WERI-Rb-1 (cell line): Measurements from ENCODE around the gene ANXA10.

ENCODE experiments used
- DNase-seq: peaks from one replicate; pipeline ENCODE4 v3.0.0-alpha.2; 2020
- H3K27ac ChIP-seq: fragments of 250-450 bp; sonication (Bioruptor Pico); 2 replicates; pipeline ENCODE4 v1.5.1; 2020; ENCODE audit warnings: mild to moderate bottlenecking, moderate library complexity
- H3K27me3 ChIP-seq: fragments of 250-450 bp; sonication (Bioruptor Pico); 2 replicates; pipeline ENCODE4 v1.5.1; 2021; ENCODE audit warnings: mild to moderate bottlenecking, low read depth, moderate library complexity; ENCODE audit not compliant: insufficient read depth, severe bottlenecking
- H3K36me3 ChIP-seq: fragments of 250-450 bp; sonication (Bioruptor Pico); 2 replicates; pipeline ENCODE4 v1.5.1; 2020; ENCODE audit warnings: mild to moderate bottlenecking, moderate library complexity
- H3K4me3 ChIP-seq: 2 replicates; pipeline ENCODE4 v1.5.1; 2011; ENCODE audit warnings: low read depth, mild to moderate bottlenecking, control low read depth, low read length
- H3K9me3 ChIP-seq: fragments of 250-450 bp; sonication (Bioruptor Pico); 2 replicates; pipeline ENCODE4 v1.5.1; 2021; ENCODE audit warnings: mild to moderate bottlenecking, moderate library complexity; ENCODE audit not compliant: severe bottlenecking
- CTCF ChIP-seq: IDR thresholded peaks from 2 replicates; pipeline ENCODE4 v1.5.1; 2011; ENCODE audit warnings: low read depth, mild to moderate bottlenecking, control low read depth, inconsistent platforms, low read length

ANXA10 gene

GRCh38 chr4:168092176-168092712 is at the start of gene ANXA10:
Gene ANXA10 (plus strand): TSS chr4:168092537. CDS start chr4:168092701, 164 bp downstream.
- TF ChIP-seq CTCF = no peak
- no peak for DNase-seq
- Histone ChIP-seq H3K27ac (no peak within 1 kb of the TSS), H3K4me3 (no peak within 1 kb of the TSS), H3K9me3 (no peaks in the 10 kb centered on the region), H3K36me3 (no peaks in the 10 kb centered on the region), H3K27me3 (no peaks in the 10 kb centered on the region)

GRCh38 chr4:168045354-168045753 is 47.0 kb upstream of the ANXA10 start:
- H3K9me3 ChIP-seq = peaks cover 9% of the 10 kb centered on the region
- TF ChIP-seq CTCF = no peak

GRCh38 chr4:168050002-168050401 is 42.3 kb upstream of the ANXA10 start:
- Histone ChIP-seq H3K36me3 (no peaks in the 10 kb centered on the region), H3K27me3 (no peaks in the 10 kb centered on the region), H3K27ac (no peak overlapping the region), H3K4me3 (no peak overlapping the region), H3K9me3 (peaks cover 9% of the 10 kb centered on the region)
- no peak for TF ChIP-seq CTCF
- no peak for DNase-seq

More at GRCh38 chr4:168045354-168045753, 47.0 kb upstream of the ANXA10 start:
- DNase-seq = no peak
- H3K4me3 ChIP-seq = no peak overlapping the region
- H3K27me3 ChIP-seq = no peaks in the 10 kb centered on the region
- no peak overlapping the region for H3K27ac ChIP-seq
- H3K36me3 ChIP-seq = no peaks in the 10 kb centered on the region

GRCh38 chr4:168051526-168051925 is 40.8 kb upstream of the ANXA10 start:
- no peak for TF ChIP-seq CTCF
- Histone ChIP-seq H3K4me3 (no peak overlapping the region), H3K36me3 (no peaks in the 10 kb centered on the region), H3K27ac (no peak overlapping the region), H3K27me3 (no peaks in the 10 kb centered on the region), H3K9me3 (peaks cover 9% of the 10 kb centered on the region)
- DNase-seq = no peak

- TF ChIP-seq CTCF = no peak
- no peaks in the 10 kb centered on the region for H3K9me3 ChIP-seq
- DNase-seq = no peak
- no peaks in the 10 kb centered on the region for H3K36me3 ChIP-seq
- H3K27ac ChIP-seq = no peak overlapping the region
- H3K27me3 ChIP-seq = no peaks in the 10 kb centered on the region
- H3K4me3 ChIP-seq = no peak overlapping the region
Observed at GRCh38 chr4:168057412-168057811, 34.9 kb upstream of the ANXA10 start.

- no peak for DNase-seq
- Histone ChIP-seq H3K4me3 (no peak overlapping the region), H3K9me3 (no peaks in the 10 kb centered on the region), H3K27me3 (no peaks in the 10 kb centered on the region), H3K27ac (no peak overlapping the region), H3K36me3 (no peaks in the 10 kb centered on the region)
- no peak for TF ChIP-seq CTCF
Observed at GRCh38 chr4:168059251-168059650, 33.1 kb upstream of the ANXA10 start.
